SKM-1 (cell line): Measurements from ENCODE around the gene AKNA.

Experiments
- DNase-seq: peaks from one replicate; lab custom pipeline; 2025; ENCODE audit not compliant: unreplicated experiment; lab: John Stamatoyannopoulos, UW

AKNA gene

DNA sequence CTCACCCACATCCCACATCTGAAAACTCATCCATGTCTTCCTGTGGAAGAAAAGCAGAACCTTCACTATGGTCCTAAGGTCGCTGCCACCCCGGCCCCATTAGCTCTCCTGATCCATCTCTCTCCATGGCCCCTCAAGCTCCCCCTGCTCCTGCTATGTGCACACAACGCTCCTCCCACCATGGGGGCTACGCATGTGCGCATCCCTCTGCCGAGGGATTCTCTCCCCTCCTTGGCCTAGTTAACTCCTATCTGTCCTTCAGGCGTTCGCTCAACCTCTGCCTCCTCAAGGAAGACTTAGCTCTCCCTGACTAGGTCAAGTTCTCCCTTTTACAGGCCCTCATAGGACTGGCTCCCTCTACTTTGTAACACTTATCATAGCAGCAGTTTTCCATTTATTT, 9.8 kb downstream of the AKNA start:
- no peak for DNase-seq

DNA sequence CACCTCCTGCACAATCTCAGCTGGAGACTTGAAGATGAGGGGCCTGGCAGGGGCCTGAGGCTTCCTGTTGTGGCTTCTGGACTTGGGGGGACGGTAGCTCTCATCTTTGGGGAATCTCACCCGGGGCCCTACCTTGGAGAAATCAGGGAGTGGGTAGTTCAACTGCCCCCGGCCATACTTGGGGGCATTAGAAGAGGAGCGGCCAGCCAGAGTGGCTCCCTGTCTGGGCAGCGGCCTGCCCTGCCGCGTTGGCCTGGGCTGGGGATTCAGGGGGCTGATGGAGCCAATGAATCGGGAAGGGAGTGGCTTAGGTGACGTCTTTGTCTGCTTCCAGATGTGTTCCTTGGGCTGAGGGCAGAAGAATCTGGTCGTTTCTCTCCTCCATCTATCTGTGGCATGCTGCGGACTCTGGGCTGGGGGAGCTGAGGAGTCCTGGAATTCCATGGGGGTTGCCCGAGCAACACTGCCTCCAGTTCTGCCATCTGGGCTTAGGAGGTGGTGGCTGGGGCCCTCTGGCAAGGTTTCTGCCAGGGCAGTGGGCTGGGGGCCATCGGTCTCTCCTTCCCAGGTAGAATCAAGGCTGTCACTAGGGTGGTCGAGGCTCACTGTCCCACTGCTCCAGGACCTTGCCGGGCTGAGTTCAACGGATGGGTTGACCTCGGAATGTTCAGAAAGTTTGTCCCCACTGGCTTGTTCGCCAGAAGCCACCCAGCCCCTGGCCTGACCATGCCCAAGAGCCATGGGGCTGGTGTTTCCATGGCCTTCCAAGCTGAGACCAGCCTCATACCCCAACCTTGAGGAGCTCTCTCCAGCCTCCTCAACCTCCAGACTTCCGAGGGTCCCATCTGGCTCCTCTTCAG, 11.0 kb downstream of the AKNA start:
- no peak for DNase-seq

DNA sequence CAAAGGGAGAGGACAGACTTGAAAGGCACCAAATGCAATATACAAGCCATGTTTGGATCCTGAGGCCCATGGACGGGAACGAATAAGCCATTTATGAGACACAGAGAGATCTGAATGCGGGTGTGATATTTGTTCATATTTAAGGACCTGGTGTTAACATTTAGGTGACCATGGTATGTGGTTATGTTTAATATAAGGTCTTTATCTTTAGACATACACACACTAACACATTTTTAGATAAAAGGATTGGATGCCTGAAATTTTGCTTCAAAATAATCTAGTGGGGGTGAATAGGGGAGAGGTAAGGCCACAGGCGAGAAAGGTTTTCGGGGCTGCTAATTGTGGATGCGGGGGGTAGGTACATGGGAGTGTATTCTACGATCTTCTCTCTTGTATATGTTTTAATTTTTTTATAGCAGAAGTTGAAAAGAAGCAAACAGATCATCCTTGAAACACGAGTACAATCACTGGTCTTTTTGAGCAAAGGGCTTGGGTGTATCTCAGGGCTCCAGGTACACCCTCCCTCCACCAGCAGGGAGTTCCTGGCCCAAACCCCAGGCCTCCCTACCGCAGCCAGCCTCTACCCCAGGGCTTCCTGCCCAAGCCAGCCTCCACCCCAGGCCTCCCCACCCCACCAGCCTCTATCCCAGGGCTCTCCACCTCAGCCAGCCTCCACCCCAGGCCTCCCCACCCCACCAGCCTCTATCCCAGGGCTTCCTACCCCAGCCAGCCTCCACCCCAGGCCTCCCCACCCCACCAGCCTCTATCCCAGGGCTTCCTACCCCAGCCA, 12.2 kb downstream of the AKNA start:
- no peak for DNase-seq

- no peak for DNase-seq
Observed at GRCh38 chr9:114374936-114375335, 12.8 kb downstream of the AKNA start.

GRCh38 chr9:114373960-114374730, 13.6 kb downstream of the AKNA start:
- DNase-seq: no peak

DNA sequence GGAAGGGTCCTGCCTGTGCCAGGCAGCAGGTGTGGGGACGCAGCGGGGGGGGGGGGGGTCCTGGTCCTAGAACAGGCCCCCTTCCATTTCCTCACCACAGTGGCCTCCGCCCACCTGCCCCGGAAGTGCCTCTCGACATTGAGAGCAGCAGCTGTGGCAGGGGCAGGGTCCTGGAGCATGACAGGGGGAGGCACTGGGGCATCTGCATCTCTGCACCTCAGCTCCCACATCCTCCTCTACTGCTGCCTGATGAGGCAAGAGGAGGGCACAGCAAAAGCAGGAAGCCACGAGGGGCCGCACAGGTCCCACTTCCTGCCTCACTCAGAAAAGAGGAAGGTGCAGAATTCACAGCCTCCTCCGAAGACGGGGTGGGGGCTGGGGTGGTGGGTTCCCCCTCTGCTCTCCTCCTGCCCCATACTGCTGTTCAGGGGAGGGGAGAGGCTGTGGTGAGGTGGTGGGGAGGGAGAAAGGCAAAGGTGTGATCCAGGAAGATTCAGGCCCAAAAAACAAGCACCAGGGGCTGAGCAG, 14.8 kb downstream of the AKNA start:
- DNase-seq: peak; percentile 72

GRCh38 chr9:114371973-114372917, 15.5 kb downstream of the AKNA start:
- no peak for DNase-seq

DNA sequence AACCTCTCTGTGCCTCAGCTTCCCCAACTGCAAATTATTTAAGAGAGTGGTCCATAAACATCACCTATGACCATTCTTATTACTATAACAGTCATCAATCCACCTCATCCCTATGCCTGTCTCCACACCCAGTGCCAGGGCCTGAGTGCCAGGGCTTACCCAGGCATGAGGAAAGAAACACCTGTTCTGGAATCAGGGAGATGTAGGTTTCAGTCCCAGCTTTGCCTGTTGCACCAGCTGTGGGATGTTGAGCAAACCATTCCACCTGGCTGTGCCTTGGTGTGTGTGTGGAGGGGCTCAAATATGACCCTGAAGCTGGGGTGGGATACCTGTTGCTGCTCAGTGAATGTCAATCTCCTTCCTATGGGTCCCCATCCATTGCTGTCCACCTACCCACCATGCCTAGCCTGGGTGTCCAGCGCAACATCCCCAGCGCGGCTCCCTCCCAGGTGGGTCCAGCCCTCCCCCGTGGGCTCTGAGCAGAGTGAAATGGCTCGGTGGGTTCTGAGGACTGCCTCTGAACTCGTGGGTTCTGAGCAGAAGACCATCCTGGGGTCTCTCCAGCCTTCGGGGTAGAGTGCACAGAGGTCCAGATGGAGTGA, 16.3 kb downstream of the AKNA start:
- no peak for DNase-seq

DNA sequence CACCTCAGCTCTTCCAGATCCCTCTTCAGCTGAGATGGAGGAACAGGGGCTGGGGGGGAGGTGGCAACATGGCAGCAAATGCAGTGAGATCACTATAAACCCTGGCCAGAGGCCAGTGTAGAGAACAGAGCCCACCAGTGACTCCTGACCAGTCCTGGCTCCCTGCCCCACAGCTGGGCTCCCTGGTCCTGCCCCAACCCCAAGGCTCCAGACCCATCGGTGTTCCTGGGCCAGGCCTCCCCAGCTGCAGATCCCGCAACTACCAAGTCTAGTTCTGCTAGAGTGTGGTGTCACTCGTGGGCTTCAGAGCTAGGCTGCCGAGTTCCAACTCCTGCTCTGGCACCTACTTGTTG, 16.8 kb downstream of the AKNA start:
- no peak for DNase-seq

GRCh38 chr9:114370251-114370967, 17.4 kb downstream of the AKNA start:
- no peak for DNase-seq

DNA sequence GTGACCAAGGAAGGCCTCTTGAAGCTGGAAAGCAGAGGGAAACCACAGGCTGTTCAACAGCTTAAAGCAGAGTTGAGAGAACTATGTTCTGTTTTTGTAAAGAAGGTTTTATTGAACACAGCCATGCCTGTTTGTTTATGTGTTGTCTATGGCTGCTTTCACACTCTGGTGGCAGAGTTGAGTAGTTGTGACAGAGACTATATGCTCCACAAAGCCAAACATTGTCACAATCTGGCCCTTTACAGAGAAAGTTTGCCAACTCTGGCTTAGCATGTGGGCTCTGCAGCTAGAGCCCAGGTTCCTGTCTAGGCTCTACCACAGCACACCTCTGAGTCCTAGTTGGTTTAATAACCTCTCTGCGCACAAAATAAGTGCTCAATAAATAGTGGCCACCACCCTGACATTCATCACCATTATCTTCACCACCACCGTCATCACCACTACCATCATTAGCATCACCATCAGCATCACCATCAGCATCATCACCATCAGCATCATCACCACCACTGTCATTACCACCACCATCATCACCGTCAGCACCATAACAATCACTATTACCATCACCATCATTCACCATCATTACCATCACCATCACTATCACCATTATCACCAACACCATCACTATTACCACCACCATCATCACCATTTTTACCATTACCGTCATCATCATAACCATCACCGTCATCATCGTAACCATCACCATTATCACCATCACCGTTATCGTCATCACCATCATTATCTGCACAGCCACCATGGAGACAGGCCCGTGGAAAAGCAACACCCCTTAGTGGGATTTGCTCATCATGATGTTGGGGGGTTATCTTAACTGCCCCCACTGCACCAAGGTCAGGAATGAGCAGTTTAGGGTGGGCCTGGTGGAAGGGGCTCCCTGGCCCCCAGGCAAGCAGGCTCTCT, 18.3 kb downstream of the AKNA start:
- no peak for DNase-seq

DNA sequence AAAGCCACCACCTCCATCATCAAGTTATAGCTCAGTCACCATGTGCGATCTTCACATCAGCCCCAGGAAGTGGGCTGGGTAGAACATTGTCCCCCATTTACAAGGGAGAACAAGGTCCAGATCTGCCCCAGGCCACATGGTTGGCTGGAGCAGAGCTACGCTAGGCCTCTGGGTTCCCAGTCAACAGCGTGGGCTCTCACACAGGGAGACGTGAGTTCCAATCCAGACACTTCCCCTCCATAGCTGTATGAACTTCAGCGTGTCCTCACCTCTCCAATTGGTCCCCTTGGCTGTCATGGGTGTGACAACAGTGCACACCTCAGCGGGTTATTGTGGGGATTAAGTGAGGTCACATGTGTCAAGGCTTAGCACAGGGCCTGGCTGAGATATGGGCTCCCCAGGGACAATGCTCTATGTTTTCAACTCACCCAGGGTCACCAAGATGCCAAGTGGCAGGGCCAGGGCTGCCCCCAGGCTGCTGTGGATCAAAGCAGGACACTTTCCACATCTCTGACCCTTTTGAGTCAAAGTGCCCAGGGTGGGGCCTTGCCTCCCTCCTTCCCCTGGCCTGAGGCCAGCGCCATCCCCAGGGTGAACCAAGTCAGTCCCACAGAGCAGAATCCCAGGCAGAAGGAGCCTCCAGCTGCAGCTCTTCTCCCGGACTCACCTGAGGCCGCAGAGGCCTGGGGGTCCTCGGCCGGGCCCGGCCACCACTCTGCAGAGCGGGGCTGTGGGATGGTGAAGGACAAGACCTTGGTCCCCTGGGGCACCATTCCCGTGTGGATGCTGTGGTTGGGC, 19.8 kb downstream of the AKNA start:
- no peak for DNase-seq

- DNase-seq: no peak
Observed at GRCh38 chr9:114367366-114367765, 20.4 kb downstream of the AKNA start.

GRCh38 chr9:114366334-114367128, 21.3 kb downstream of the AKNA start:
- DNase-seq: no peak

DNA sequence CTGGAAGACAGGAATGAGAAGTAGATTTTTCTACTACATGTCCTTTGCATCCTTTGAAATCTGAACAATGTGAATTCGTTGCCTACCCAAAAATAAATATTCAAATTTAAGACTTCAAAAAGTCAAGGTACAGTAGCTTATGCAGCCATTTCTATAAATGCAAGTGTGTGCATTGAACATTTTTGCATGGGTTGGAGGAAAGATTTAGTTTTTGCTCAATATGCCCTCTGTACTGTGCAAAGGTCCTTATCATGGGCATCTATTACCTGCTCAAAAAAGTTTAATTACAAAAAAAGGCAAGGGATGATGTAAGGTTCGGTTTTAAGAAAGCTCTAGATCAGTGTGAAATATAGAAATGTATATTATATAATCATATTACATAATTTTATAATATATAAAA, 22.6 kb downstream of the AKNA start:
- no peak for DNase-seq
